Lower leg skin (tissue), 3 donors: ENCODE measurements around the gene MYL6.

Experiments
- CTCF ChIP-seq, 3 donors: fragments of 450-650 bp; IDR thresholded peaks; one replicate each; pipeline ENCODE4 v1.5.1; 2016; ENCODE audit warnings: antibody characterized with exemption in 3 of 3, mild to moderate bottlenecking in 3 of 3, moderate library complexity in 2 of 3
- POLR2A ChIP-seq, 2 donors: fragments of 450-650 bp; IDR thresholded peaks; one replicate each; pipeline ENCODE4 v1.6.1; 2016 to 2017; ENCODE audit warnings: antibody characterized with exemption in 2 of 2, mild to moderate bottlenecking in 1 of 2, moderate library complexity in 1 of 2

- TF ChIP-seq CTCF (IDR thresholded peaks at IDR 0.05) (no peak), POLR2A (IDR thresholded peaks at IDR 0.05) (no peak)
Measured at GRCh38 chr12:56202838-56203237, 44.7 kb downstream of the MYL6 start.
